Subcutaneous abdominal adipose tissue (tissue), 5 donors: ENCODE results near the gene PTX4.
A peak's percentile ranks its signal among the peaks of the same experiment; 100 is the strongest.

Experiments
- H3K27ac ChIP-seq: one replicate; pipeline ENCODE4 v1.7.0; 2013; ENCODE audit warnings: low read depth, mild to moderate bottlenecking, inconsistent platforms, low read length, moderate library complexity
- H3K27me3 ChIP-seq, 5 donors: one replicate each; pipeline ENCODE4 v1.7.0; 2013; ENCODE audit warnings: low read length in 5 of 5, inconsistent platforms in 1 of 5; ENCODE audit not compliant: control insufficient read depth in 5 of 5, insufficient read depth in 4 of 5
- H3K36me3 ChIP-seq, 5 donors: one replicate each; pipeline ENCODE4 v1.7.0; 2013; ENCODE audit warnings: low read length in 5 of 5; ENCODE audit not compliant: control insufficient read depth in 5 of 5, insufficient read depth in 5 of 5
- H3K4me1 ChIP-seq, 5 donors: one replicate each; pipeline ENCODE4 v1.7.0; 2013; ENCODE audit warnings: low read length in 5 of 5, mild to moderate bottlenecking in 3 of 5, moderate library complexity in 1 of 5; ENCODE audit not compliant: control insufficient read depth in 5 of 5, insufficient read depth in 5 of 5
- H3K4me3 ChIP-seq, 5 donors: one replicate each; pipeline ENCODE4 v1.7.0; 2013; ENCODE audit warnings: low read length in 5 of 5, low read depth in 1 of 5
- H3K9ac ChIP-seq, 5 donors: one replicate each; pipeline ENCODE4 v1.7.0; 2013; ENCODE audit warnings: low read length in 5 of 5, mild to moderate bottlenecking in 4 of 5, moderate library complexity in 3 of 5
- H3K9me3 ChIP-seq, 5 donors: one replicate each; pipeline ENCODE4 v1.7.0; 2013; ENCODE audit warnings: low read length in 5 of 5; ENCODE audit not compliant: control insufficient read depth in 5 of 5
- donor health status: healthy.
- donor health status: healthy.
- donor health status: healthy.
- donor health status: healthy.
- donor health status: healthy.

The PTX4 gene

GRCh38 chr16:1510272-1510671, 21.5 kb upstream of the PTX4 start:
- Histone ChIP-seq H3K9ac (peak overlapping the region in 1 of 5 donors; percentile 30), H3K4me1 (peaks cover 0 to 38% (median 17%) of the 10 kb centered on the region in 5 donors), H3K36me3 (peaks cover 0 to 53% (median 30%) of the 10 kb centered on the region in 5 donors), H3K27ac (no peak overlapping the region), H3K9me3 (peaks cover 2 to 5% (median 3%) of the 10 kb centered on the region in 5 donors), H3K4me3 (no peak overlapping the region), H3K27me3 (no peaks in the 10 kb centered on the region)

- H3K27me3 ChIP-seq = no peaks in the 10 kb centered on the region
- H3K4me1 ChIP-seq = peaks cover 0 to 38% (median 17%) of the 10 kb centered on the region in 5 donors
- H3K36me3 ChIP-seq = peaks cover 0 to 59% (median 33%) of the 10 kb centered on the region in 5 donors
- no peak overlapping the region for H3K4me3 ChIP-seq
- H3K27ac ChIP-seq = no peak overlapping the region
- H3K9ac ChIP-seq = peak overlapping the region in 1 of 5 donors; percentile 30
- peaks cover under 1 to 4% (median 3%) of the 10 kb centered on the region in 5 donors for H3K9me3 ChIP-seq
Observed at GRCh38 chr16:1509307-1510221, 20.8 kb upstream of the PTX4 start.

GRCh38 chr16:1508494-1509187, 19.9 kb upstream of the PTX4 start:
- peaks cover 0 to 38% (median 17%) of the 10 kb centered on the region in 5 donors for H3K4me1 ChIP-seq
- no peak overlapping the region for H3K27ac ChIP-seq
- no peak overlapping the region for H3K9ac ChIP-seq
- no peaks in the 10 kb centered on the region for H3K9me3 ChIP-seq
- no peaks in the 10 kb centered on the region for H3K27me3 ChIP-seq
- H3K36me3 ChIP-seq = peaks cover 0 to 61% (median 33%) of the 10 kb centered on the region in 5 donors
- H3K4me3 ChIP-seq = no peak overlapping the region

GRCh38 chr16:1506494-1507213, 17.9 kb upstream of the PTX4 start:
- H3K27ac ChIP-seq = no peak overlapping the region
- H3K4me1 ChIP-seq = peaks cover 0 to 27% (median 12%) of the 10 kb centered on the region in 5 donors
- peaks cover 0 to 81% (median 47%) of the 10 kb centered on the region in 5 donors for H3K36me3 ChIP-seq
- no peaks in the 10 kb centered on the region for H3K9me3 ChIP-seq
- no peak overlapping the region for H3K9ac ChIP-seq
- no peak overlapping the region for H3K4me3 ChIP-seq
- H3K27me3 ChIP-seq = no peaks in the 10 kb centered on the region

GRCh38 chr16:1505912-1506311, 17.2 kb upstream of the PTX4 start:
- Histone ChIP-seq H3K9ac (no peak overlapping the region), H3K9me3 (no peaks in the 10 kb centered on the region), H3K27ac (no peak overlapping the region), H3K36me3 (peaks cover 0 to 85% (median 52%) of the 10 kb centered on the region in 5 donors), H3K27me3 (no peaks in the 10 kb centered on the region), H3K4me1 (peaks cover 0 to 24% (median 12%) of the 10 kb centered on the region in 5 donors), H3K4me3 (no peak overlapping the region)

- no peak overlapping the region for H3K27ac ChIP-seq
- no peaks in the 10 kb centered on the region for H3K9me3 ChIP-seq
- H3K9ac ChIP-seq = no peak overlapping the region
- no peaks in the 10 kb centered on the region for H3K27me3 ChIP-seq
- H3K36me3 ChIP-seq = peaks cover 0 to 85% (median 53%) of the 10 kb centered on the region in 5 donors
- peaks cover 0 to 18% (median 9%) of the 10 kb centered on the region in 5 donors for H3K4me1 ChIP-seq
- H3K4me3 ChIP-seq = no peak overlapping the region
Observed at GRCh38 chr16:1505073-1505844, 16.5 kb upstream of the PTX4 start.

- H3K27me3 ChIP-seq = no peaks in the 10 kb centered on the region
- no peaks in the 10 kb centered on the region for H3K4me1 ChIP-seq
- no peak overlapping the region for H3K27ac ChIP-seq
- no peak overlapping the region for H3K4me3 ChIP-seq
- no peak overlapping the region for H3K9ac ChIP-seq
- H3K9me3 ChIP-seq = no peaks in the 10 kb centered on the region
- H3K36me3 ChIP-seq = peaks cover 0 to 86% (median 66%) of the 10 kb centered on the region in 5 donors
Observed at GRCh38 chr16:1503110-1503955, 14.6 kb upstream of the PTX4 start.

- no peaks in the 10 kb centered on the region for H3K9me3 ChIP-seq
- H3K36me3 ChIP-seq = peaks cover 0 to 86% (median 69%) of the 10 kb centered on the region in 5 donors
- H3K9ac ChIP-seq = no peak overlapping the region
- no peaks in the 10 kb centered on the region for H3K27me3 ChIP-seq
- H3K27ac ChIP-seq = no peak overlapping the region
- no peak overlapping the region for H3K4me3 ChIP-seq
- no peaks in the 10 kb centered on the region for H3K4me1 ChIP-seq
Observed at GRCh38 chr16:1502092-1503004, 13.6 kb upstream of the PTX4 start.
